Frontal cortex (tissue), 4 donors: ENCODE results near the gene R3HDM1. TPM values are rescaled to one million over a fixed set of nuclear protein-coding genes. Genes with fewer than 3 reads are reported as not detected.
A peak's percentile ranks its signal among the peaks of the same experiment; 100 is the strongest.

Experiments
- DNase-seq, 2 donors: peaks; one replicate each; pipeline ENCODE4 v3.0.0; 2012; ENCODE audit warnings: low spot score in 2 of 2
- FAIRE-seq: peaks from 2 replicates; lab custom pipeline; 2012; peaks lifted over from hg19 to GRCh38; lab: Jason Lieb, UNC
- small RNA-seq: library from RNA; depleted of rRNA; stranded (forward); fragments of <200 nt; gene quantifications from one replicate; pipeline ENCODE3, GENCODE V24; 2014
- total RNA-seq: library from RNA; depleted of rRNA; stranded (reverse); fragments of >200 nt; gene quantifications from one replicate; pipeline ENCODE4 v1.2.3, GENCODE V29; 2014
- donor health status: control.
- donor health status: control.
- donor health status: control.

R3HDM1 gene
- total RNA-seq, 1 donor from 2014 or later = 93.8 TPM

GRCh38 chr2:135756692-135757091 is 225.4 kb downstream of the R3HDM1 start:
- no peak for FAIRE-seq
- no peak for DNase-seq

DNA sequence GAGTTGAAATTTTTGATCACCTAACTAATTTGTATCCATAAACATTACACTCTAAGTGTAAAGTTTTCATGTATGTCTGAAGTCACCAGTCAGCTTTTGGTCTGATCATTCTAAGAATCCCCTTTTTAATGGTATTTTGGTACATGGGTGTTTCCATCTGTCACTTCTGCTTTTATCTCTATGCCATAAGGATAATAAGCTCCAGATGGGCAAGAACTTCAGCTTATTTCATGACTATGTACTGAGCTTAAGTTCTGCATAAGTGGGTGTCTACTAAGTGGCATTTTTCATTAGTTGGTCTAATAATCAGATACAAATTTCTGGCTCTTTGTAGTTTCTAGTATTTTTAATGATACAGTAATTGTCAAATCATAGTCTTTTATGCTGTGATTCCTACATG is 230.7 kb downstream of the R3HDM1 start:
- DNase-seq (no peak), FAIRE-seq (no peak)

- DNase-seq = no peak
- FAIRE-seq = no peak
These were observed 231.2 kb downstream of the R3HDM1 start for GRCh38 chr2:135762530-135762929.

- DNase-seq (no peak), FAIRE-seq (no peak)
These were observed 237.6 kb downstream of the R3HDM1 start for GRCh38 chr2:135768863-135769262.

- no peak for DNase-seq
- no peak for FAIRE-seq
These were observed 242.0 kb downstream of the R3HDM1 start for GRCh38 chr2:135773319-135773718.

- no peak for FAIRE-seq
These were observed 242.6 kb downstream of the R3HDM1 start for GRCh38 chr2:135773917-135774316.

More at GRCh38 chr2:135773917-135774316, 242.6 kb downstream of the R3HDM1 start:
- no peak for DNase-seq

Small RNAs within 50 kb of the gene (small RNA-seq; reads per million reads assigned to genes)
- gene MIR128-1 = 1,966 reads per million, percentile 100 among the genes with 10 or more reads in this experiment
- not detected for gene RNU6-512P

Other genes with a start within 250 kb of the R3HDM1 start
- 13.5 TPM for gene ZRANB3, start 266 bp upstream of the R3HDM1 start, total RNA-seq
- gene UBXN4, start 210.4 kb downstream of the R3HDM1 start, total RNA-seq = 70.5 TPM